HG03575 (cell line): ENCODE data around the gene PRKAR2B.

ENCODE experiments used
- ATAC-seq: cut with Tn5 transposase; IDR thresholded peaks from one replicate; pipeline ENCODE4 v1.9.1; 2021; ENCODE audit not compliant: unreplicated experiment, insufficient number of reproducible peaks, low FRiP score; ENCODE audit errors: extremely low read depth

PRKAR2B gene

GRCh38 chr7:107044347-107045194 is at the start of gene PRKAR2B:
PRKAR2B (plus strand) TSS chr7:107044705; CDS start chr7:107044908, 203 bp downstream.
- no peak for ATAC-seq

- ATAC-seq = no peak
Measured at GRCh38 chr7:106994833-106995232, 49.7 kb upstream of the PRKAR2B start.

GRCh38 chr7:106997487-106998271 is 46.8 kb upstream of the PRKAR2B start:
- ATAC-seq = no peak

GRCh38 chr7:106999023-106999422 is 45.5 kb upstream of the PRKAR2B start:
- no peak for ATAC-seq

GRCh38 chr7:107001490-107001889 is 43.0 kb upstream of the PRKAR2B start:
- ATAC-seq = no peak

- ATAC-seq = no peak
Measured at GRCh38 chr7:107002126-107002525, 42.4 kb upstream of the PRKAR2B start.

GRCh38 chr7:107002529-107002998 is 41.9 kb upstream of the PRKAR2B start:
- ATAC-seq = no peak

GRCh38 chr7:107007007-107007891 is 37.3 kb upstream of the PRKAR2B start:
- ATAC-seq = no peak

- no peak for ATAC-seq
Measured at GRCh38 chr7:107007892-107008287, 36.6 kb upstream of the PRKAR2B start.

- ATAC-seq = no peak
Measured at GRCh38 chr7:107009846-107010203, 34.7 kb upstream of the PRKAR2B start.

GRCh38 chr7:107012691-107013090 is 31.8 kb upstream of the PRKAR2B start:
- no peak for ATAC-seq

GRCh38 chr7:107014387-107015023 is 30.0 kb upstream of the PRKAR2B start:
- ATAC-seq = no peak

- ATAC-seq = no peak
Measured at GRCh38 chr7:107016312-107016711, 28.2 kb upstream of the PRKAR2B start.

GRCh38 chr7:107017965-107018719 is 26.4 kb upstream of the PRKAR2B start:
- no peak for ATAC-seq

- no peak for ATAC-seq
Measured at GRCh38 chr7:107020400-107020799, 24.1 kb upstream of the PRKAR2B start.

- ATAC-seq = no peak
Measured at GRCh38 chr7:107021600-107021999, 22.9 kb upstream of the PRKAR2B start.

GRCh38 chr7:107023522-107024151 is 20.9 kb upstream of the PRKAR2B start:
- ATAC-seq = no peak

GRCh38 chr7:107024906-107025305 is 19.6 kb upstream of the PRKAR2B start:
- ATAC-seq = no peak
